Astrocyte (in vitro differentiated cells and primary cell): ENCODE measurements around the gene LITAF.

Source experiments
- EZH2 ChIP-seq: IDR thresholded peaks from 2 replicates; pipeline ENCODE4 v1.6.1; 2012; ENCODE audit warnings: mild to moderate bottlenecking, low read length, inconsistent platforms; ENCODE audit not compliant: insufficient read depth
- TF ChIP-seq, protein P1 (sequence below): IDR thresholded peaks from 2 replicates; pipeline ENCODE4 v1.5.1; 2011; ENCODE audit warnings: low read depth, mild to moderate bottlenecking, inconsistent platforms, low read length, moderate library complexity; ENCODE audit not compliant: insufficient read depth

GRCh38 chr16:11561454-11561805, 25.3 kb downstream of the LITAF start:
- TF ChIP-seq, protein P1, sequence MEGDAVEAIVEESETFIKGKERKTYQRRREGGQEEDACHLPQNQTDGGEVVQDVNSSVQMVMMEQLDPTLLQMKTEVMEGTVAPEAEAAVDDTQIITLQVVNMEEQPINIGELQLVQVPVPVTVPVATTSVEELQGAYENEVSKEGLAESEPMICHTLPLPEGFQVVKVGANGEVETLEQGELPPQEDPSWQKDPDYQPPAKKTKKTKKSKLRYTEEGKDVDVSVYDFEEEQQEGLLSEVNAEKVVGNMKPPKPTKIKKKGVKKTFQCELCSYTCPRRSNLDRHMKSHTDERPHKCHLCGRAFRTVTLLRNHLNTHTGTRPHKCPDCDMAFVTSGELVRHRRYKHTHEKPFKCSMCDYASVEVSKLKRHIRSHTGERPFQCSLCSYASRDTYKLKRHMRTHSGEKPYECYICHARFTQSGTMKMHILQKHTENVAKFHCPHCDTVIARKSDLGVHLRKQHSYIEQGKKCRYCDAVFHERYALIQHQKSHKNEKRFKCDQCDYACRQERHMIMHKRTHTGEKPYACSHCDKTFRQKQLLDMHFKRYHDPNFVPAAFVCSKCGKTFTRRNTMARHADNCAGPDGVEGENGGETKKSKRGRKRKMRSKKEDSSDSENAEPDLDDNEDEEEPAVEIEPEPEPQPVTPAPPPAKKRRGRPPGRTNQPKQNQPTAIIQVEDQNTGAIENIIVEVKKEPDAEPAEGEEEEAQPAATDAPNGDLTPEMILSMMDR: no peak
- no peak for TF ChIP-seq EZH2
